ENCODE measurements around the gene DENND4C.
"Not testable (repeated sequence)": the region's sequence is repeated elsewhere in the genome, so short reads cannot be mapped to it uniquely, and the experiment has no call there.

The DENND4C gene

DNA sequence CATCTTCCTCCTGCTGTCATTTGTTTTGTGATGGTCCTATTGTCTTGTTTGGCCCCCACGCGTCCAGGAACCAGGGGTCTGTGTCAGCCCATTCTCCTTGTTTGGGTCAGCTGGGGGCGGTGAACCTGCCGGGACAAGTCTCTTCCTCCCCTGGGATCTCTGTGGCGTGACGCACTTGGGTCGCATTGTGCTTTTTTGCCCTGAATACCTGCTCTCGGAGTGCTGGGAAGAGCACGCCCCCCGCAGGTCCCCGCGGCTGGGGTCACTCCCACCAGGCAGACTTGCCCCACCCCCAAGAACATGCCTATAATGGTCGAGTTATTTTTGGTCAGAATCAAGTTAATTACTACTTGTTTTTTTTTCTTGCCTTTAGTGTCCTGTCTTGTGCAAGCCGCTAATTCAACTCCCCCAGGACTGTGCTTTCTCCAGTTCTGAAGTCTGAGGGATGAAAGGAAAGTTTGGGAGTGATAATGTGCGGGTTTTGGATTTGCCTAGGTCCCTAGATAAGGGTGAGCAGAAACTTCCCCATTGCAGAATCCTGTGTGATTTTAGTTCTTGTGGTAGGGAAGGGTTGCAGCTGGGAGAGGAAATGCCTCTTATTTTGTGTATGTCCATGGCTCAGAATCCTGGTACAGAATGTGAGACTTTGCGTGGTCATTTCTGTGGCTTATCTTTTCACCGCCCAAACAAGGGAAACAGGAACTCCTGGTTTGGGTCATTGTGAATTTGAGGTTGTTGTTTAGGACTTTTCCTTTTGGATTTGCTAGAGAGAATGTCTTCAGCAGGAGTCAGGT is 179.1 kb downstream of the DENND4C start:
- DNase-seq, result no peak
- Histone ChIP-seq H3K36me3 (replicated peaks) (no peaks in the 10 kb centered on the region), H3K4me3 (ENCODE audit: low read depth, low read length) (peak overlapping the region; percentile 79), H3K27me3 (replicated peaks) (no peaks in the 10 kb centered on the region), H3K27ac (no peak overlapping the region)
- in situ Hi-C loops (cut with HindIII; ENCODE audit: low pct_ligation_motif_present, low sequenced_read_pairs), result no loop called here
- TF ChIP-seq, protein P1, sequence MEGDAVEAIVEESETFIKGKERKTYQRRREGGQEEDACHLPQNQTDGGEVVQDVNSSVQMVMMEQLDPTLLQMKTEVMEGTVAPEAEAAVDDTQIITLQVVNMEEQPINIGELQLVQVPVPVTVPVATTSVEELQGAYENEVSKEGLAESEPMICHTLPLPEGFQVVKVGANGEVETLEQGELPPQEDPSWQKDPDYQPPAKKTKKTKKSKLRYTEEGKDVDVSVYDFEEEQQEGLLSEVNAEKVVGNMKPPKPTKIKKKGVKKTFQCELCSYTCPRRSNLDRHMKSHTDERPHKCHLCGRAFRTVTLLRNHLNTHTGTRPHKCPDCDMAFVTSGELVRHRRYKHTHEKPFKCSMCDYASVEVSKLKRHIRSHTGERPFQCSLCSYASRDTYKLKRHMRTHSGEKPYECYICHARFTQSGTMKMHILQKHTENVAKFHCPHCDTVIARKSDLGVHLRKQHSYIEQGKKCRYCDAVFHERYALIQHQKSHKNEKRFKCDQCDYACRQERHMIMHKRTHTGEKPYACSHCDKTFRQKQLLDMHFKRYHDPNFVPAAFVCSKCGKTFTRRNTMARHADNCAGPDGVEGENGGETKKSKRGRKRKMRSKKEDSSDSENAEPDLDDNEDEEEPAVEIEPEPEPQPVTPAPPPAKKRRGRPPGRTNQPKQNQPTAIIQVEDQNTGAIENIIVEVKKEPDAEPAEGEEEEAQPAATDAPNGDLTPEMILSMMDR (IDR thresholded peaks at IDR 0.05; ENCODE audit: low read depth, low read length, missing control alignments), result no peak

GRCh38 chr9:19410195-19410503 is 179.7 kb downstream of the DENND4C start:
- TF ChIP-seq, protein P1 (IDR thresholded peaks at IDR 0.05; ENCODE audit: low read depth, low read length, missing control alignments), result no peak

GRCh38 chr9:19410594-19410993 is 180.1 kb downstream of the DENND4C start:
- no peak overlapping the region for H3K4me3 ChIP-seq (ENCODE audit: low read depth, low read length)
- no peaks in the 10 kb centered on the region for H3K27me3 ChIP-seq (replicated peaks)
- DNase-seq, result no peak
- TF ChIP-seq, protein P1 (IDR thresholded peaks at IDR 0.05; ENCODE audit: low read depth, low read length, missing control alignments), result no peak
- H3K27ac ChIP-seq, result no peak overlapping the region
- H3K36me3 ChIP-seq (replicated peaks), result no peaks in the 10 kb centered on the region
- in situ Hi-C loops (cut with HindIII; ENCODE audit: low pct_ligation_motif_present, low sequenced_read_pairs), result no loop called here

More at GRCh38 chr9:19410195-19410503, 179.7 kb downstream of the DENND4C start:
- H3K4me3 ChIP-seq (ENCODE audit: low read depth, low read length), result no peak overlapping the region
- no peaks in the 10 kb centered on the region for H3K27me3 ChIP-seq (replicated peaks)
- DNase-seq, result no peak
- in situ Hi-C loops (cut with HindIII; ENCODE audit: low pct_ligation_motif_present, low sequenced_read_pairs), result no loop called here
- no peak overlapping the region for H3K27ac ChIP-seq
- H3K36me3 ChIP-seq (replicated peaks), result no peaks in the 10 kb centered on the region

DNA sequence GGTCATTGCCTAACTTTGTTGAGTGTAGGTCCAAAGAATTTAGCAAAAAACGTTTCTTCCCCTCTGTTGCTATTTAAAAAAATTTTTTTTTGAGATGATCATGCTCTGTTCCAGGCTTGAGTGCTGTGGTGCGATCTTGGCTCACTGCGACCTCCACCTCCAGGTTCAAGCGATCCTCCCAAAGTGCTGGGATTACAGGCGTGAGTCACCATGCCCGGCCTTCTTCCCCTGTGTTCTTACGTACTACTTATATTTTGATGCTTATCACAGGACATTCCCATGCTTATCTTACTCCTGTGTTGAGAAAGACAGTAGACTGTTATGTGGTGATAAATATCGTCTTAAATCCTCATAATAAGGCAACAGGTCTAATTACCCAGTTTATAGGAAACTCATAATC is 180.8 kb downstream of the DENND4C start:
- in situ Hi-C loops (cut with HindIII; ENCODE audit: low pct_ligation_motif_present, low sequenced_read_pairs), result no loop called here
- no peak overlapping the region for H3K4me3 ChIP-seq (ENCODE audit: low read depth, low read length)
- DNase-seq, result peak; percentile 68
- H3K36me3 ChIP-seq (replicated peaks), result no peaks in the 10 kb centered on the region
- no peaks in the 10 kb centered on the region for H3K27me3 ChIP-seq (replicated peaks)
- no peak overlapping the region for H3K27ac ChIP-seq
- TF ChIP-seq, protein P1 (IDR thresholded peaks at IDR 0.05; ENCODE audit: low read depth, low read length, missing control alignments), result no peak

DNA sequence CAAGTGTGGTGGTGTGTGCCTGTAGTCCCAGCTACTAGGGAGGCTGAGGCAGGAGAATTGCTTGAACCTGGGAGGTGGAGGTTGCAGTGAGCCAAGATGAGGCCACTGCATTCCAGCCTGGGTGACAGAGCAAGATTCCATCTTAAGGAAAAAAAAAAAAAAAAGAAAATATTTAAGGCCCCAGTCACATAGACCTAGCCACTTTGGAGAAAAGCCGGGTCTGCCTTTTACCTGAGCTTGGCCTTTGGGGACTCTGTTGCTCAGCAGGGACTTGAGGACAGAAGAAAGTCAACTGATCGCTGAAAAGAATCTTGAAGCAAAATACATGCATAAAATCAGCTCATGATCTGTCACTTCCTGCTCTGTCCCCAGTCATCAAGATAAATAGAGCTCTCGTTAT is 183.0 kb downstream of the DENND4C start:
- in situ Hi-C loops (cut with HindIII; ENCODE audit: low pct_ligation_motif_present, low sequenced_read_pairs), result not testable (repeated sequence)

GRCh38 chr9:19416143-19416542 is 185.7 kb downstream of the DENND4C start:
- H3K4me3 ChIP-seq (ENCODE audit: low read depth, low read length), result no peak overlapping the region
- in situ Hi-C loops (cut with HindIII; ENCODE audit: low pct_ligation_motif_present, low sequenced_read_pairs), result no loop called here
- no peak overlapping the region for H3K27ac ChIP-seq
- peak; percentile 59 for DNase-seq
- H3K27me3 ChIP-seq (replicated peaks), result no peaks in the 10 kb centered on the region
- no peaks in the 10 kb centered on the region for H3K36me3 ChIP-seq (replicated peaks)
- TF ChIP-seq, protein P1 (IDR thresholded peaks at IDR 0.05; ENCODE audit: low read depth, low read length, missing control alignments), result no peak

More for the DNA sequence above, 183.0 kb downstream of the DENND4C start:
- not testable (repeated sequence) for DNase-seq; H3K36me3 ChIP-seq (replicated peaks); H3K4me3 ChIP-seq (ENCODE audit: low read depth, low read length); H3K27ac ChIP-seq; H3K27me3 ChIP-seq (replicated peaks)

All from brain microvascular endothelial cell (primary cell).